NT2/D1 (cell line): ENCODE measurements around the gene KCTD12.

Source experiments
- SUZ12 ChIP-seq: IDR thresholded peaks from 2 replicates; pipeline ENCODE4 v1.6.1; 2011; ENCODE audit not compliant: insufficient read length, insufficient read depth; ENCODE audit errors: extremely low read depth
- YY1 ChIP-seq: IDR thresholded peaks from 2 replicates; pipeline ENCODE4 v1.6.1; 2011; ENCODE audit not compliant: insufficient read length, insufficient read depth
- ZNF274 ChIP-seq: IDR thresholded peaks from 2 replicates; pipeline ENCODE4 v1.6.1; 2011; ENCODE audit warnings: mild to moderate bottlenecking, low read depth, low read length

DNA sequence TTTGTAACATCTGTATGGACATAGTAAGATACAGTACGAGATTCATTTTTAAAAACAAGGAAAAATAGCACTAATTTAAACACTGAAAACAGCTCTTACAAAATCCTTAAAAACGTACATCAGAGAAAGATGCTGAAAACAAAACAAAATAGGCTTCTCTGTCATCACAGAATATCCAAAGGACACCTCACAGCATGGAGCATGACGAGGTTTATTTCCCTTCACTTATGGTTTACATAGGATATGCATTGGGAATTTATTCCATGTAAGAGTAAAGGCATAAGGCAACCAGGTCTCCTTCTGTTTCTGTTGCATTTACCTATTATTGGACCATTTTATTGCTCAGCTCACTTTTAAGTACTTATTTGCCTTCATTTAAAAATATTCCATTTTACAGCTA is 3.0 kb downstream of the KCTD12 start:
- TF ChIP-seq YY1, result no peak
- no peak for TF ChIP-seq ZNF274
- no peak for TF ChIP-seq SUZ12
